ENCODE measurements around the gene CASD1.

The CASD1 gene

DNA sequence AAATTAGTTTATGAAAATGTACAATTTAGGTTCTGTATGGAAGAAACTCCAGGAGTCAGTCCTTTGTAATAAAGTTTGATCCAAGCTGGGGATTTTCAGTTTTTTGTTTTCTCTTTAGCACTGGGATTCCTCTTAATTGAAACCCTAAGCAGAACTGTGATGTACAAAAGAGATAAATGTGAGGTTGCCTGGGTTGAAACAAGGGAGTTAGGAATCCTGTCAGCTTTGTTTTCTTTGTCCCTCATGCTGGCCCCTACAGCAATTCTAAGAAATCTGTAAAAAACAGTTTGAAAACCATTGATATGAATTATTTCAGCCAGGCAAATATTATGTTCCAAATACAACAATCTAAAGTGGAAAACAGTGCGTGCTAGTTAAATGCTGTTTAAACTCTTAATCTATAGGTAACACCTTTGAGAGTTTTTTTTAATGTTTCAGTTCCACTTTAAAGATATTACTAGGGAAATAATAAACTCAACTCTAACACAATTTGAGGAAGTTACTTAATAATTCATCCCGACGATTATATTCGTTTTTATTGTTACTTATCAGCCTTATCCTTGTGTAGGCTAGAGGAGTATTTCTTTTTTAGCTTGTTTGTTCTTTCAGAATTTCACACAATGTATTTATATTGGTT is 81.0 kb downstream of the CASD1 start:
- no peak for DNase-seq

DNA sequence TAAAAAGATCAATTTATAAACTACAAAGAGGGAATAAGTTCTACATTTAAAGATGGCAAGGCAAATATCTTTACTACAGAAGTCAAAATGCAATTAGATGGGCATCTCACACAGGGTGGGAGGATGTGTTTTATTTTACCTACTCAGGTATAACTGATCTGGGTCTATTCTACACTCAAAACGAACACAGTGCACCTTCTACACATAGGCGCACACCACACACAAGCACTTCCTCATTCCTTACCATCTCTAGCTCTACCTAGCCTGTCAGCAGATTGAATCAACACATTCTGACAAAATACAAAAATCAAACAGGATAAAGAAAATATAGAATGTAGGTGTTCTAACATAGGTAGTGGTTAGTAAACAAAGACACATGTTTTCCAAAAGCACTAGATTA is 81.6 kb downstream of the CASD1 start:
- no peak for DNase-seq

DNA sequence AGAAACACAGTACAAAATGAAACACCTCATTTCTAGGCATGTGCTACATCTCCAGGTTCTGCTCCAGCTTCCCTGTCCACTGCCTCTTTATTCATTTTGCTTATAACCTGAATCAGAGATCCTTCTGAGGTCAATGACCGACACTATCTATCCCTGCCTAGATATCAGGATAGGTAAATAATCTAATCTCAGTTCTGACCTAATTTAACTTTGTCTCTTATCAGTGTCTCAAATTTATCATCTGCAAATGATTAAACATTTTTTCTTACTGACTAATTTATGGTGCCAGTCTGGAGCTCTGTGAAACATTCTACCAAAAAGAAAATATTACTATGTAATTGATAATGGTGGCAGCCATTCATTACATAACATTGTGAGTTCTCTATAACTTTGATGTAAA is 85.3 kb downstream of the CASD1 start:
- DNase-seq = no peak

DNA sequence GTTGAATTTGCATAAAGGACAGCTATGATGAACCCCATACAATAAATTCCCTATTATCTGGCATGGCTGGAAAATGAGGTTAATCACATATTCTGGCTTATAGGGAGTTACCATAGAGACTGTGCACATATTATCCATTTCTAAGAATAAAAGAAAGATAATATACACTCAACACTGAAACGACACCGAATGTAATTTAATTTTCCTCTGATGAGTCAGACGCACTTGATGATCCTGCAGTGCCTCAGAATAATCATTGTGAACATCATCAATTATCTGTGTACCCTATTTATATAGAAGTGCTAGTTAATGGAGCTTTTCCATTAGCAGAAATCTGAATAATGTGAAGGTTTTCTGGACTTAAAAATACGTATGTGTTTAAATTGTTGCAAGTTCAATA is 86.1 kb downstream of the CASD1 start:
- DNase-seq = no peak

- DNase-seq = no peak
These were observed 90.7 kb downstream of the CASD1 start for GRCh38 chr7:94600267-94600666.

DNA sequence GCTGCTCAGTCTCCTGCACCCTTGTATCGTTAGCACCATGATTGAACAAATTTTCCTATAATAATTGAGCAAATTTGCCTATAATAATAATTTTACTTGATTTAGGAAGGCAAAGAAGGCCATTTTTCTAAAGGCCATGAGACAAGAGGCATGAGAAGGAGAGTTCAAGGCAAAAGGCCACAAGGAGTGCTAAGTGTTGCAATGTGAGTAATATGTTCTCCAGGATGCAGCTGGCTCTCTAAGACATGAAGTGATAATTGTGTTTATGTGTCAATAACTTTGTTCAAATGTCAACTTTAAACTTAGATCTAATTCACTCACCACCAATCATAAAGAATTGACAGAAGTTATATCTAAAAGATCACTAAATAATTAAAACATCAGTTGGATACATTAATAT is 92.6 kb downstream of the CASD1 start:
- no peak for DNase-seq

DNA sequence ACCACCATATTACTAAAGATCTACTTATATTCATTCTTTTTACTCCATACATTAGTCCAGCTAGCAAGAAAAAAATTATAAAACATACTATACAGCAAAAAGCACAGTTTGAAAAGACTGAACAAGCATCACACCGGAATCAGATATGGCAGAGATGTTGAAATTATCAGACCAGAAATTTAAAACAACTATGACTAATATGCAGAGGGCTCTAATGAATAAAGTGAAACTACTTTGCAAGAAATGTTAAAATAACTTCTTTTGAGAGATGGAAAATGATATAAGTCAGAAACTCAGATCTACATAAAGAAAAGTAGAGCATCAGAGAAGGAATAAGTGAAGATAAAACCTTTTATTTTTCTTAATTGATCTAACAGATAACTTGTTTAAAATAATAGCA is 95.4 kb downstream of the CASD1 start:
- no peak for DNase-seq
